DOHH2 (cell line): ENCODE results near the gene DPH6.

Experiments used
- CTCF ChIP-seq: fragments of 200-600 bp; sonication (generic); IDR thresholded peaks from one replicate; pipeline ENCODE4 v1.5.1; 2014; ENCODE audit warnings: antibody characterized with exemption, mild to moderate bottlenecking, low read depth, low read length; ENCODE audit not compliant: poor library complexity, severe bottlenecking
- EZH2phosphoT487 ChIP-seq: fragments of 200-600 bp; sonication (generic); IDR thresholded peaks from 2 replicates; pipeline ENCODE4 v1.6.1; 2017; ENCODE audit warnings: borderline replicate concordance, mild to moderate bottlenecking, antibody characterized with exemption, low read length, moderate library complexity, mixed read lengths

GRCh38 chr15:35329521-35329961 lies 216.4 kb downstream of the DPH6 start:
- TF ChIP-seq CTCF: no peak
- TF ChIP-seq EZH2phosphoT487: no peak
